ENCODE measurements around the gene GABPB2.

- TF ChIP-seq CTCF (conservative IDR thresholded peaks at IDR 0.05; ENCODE audit: low read depth, low read length) (no peak), EZH2 (IDR thresholded peaks at IDR 0.05; ENCODE audit: borderline replicate concordance, low read depth, low read length, poor library complexity, severe bottlenecking) (no peak)
Measured at GRCh38 chr1:151032164-151032563, 38.4 kb upstream of the GABPB2 start.
